GM21528 (cell line): ENCODE measurements around the gene CAGE1.
"Not testable (repeated sequence)": the region's sequence is repeated elsewhere in the genome, so short reads cannot be mapped to it uniquely, and the experiment has no call there.

Experiments used
- ATAC-seq: cut with Tn5 transposase; IDR thresholded peaks from one replicate; pipeline ENCODE4 v1.9.1; 2021; ENCODE audit warnings: mild to moderate bottlenecking, moderate library complexity; ENCODE audit not compliant: unreplicated experiment, low FRiP score

The CAGE1 gene

GRCh38 chr6:7410851-7411250, 21.3 kb upstream of the CAGE1 start:
- no peak for ATAC-seq

- ATAC-seq, result no peak
Observed at GRCh38 chr6:7409740-7410139, 20.2 kb upstream of the CAGE1 start.

GRCh38 chr6:7406743-7407142, 17.2 kb upstream of the CAGE1 start:
- ATAC-seq, result no peak

- no peak for ATAC-seq
Observed at GRCh38 chr6:7404546-7404945, 15.0 kb upstream of the CAGE1 start.

GRCh38 chr6:7402716-7403115, 13.2 kb upstream of the CAGE1 start:
- no peak for ATAC-seq

- no peak for ATAC-seq
Observed at GRCh38 chr6:7401075-7401474, 11.5 kb upstream of the CAGE1 start.

GRCh38 chr6:7392402-7392801, 2.9 kb upstream of the CAGE1 start:
- no peak for ATAC-seq

- no peak for ATAC-seq
Observed at GRCh38 chr6:7391151-7391550, 1.6 kb upstream of the CAGE1 start.

- ATAC-seq, result peak; percentile 13
Observed at GRCh38 chr6:7390226-7390878, 810 bp upstream of the CAGE1 start.

- no peak for ATAC-seq
Observed at GRCh38 chr6:7389162-7389450, 436 bp downstream of the CAGE1 start.

- no peak for ATAC-seq
Observed at GRCh38 chr6:7381092-7381491, 8.4 kb downstream of the CAGE1 start.

- ATAC-seq, result no peak
Observed at GRCh38 chr6:7378740-7379139, 10.8 kb downstream of the CAGE1 start.

GRCh38 chr6:7377961-7378360, 11.6 kb downstream of the CAGE1 start:
- no peak for ATAC-seq

- no peak for ATAC-seq
Observed at GRCh38 chr6:7373739-7374138, 15.8 kb downstream of the CAGE1 start.

GRCh38 chr6:7367408-7367807, 22.1 kb downstream of the CAGE1 start:
- no peak for ATAC-seq

GRCh38 chr6:7351916-7352315, 37.6 kb downstream of the CAGE1 start:
- not testable (repeated sequence) for ATAC-seq

- not testable (repeated sequence) for ATAC-seq
Observed at GRCh38 chr6:7350591-7350990, 39.0 kb downstream of the CAGE1 start.

- not testable (repeated sequence) for ATAC-seq
Observed at GRCh38 chr6:7347551-7347997, 42.0 kb downstream of the CAGE1 start.

GRCh38 chr6:7344773-7345450, 44.6 kb downstream of the CAGE1 start:
- not testable (repeated sequence) for ATAC-seq

GRCh38 chr6:7343546-7344475, 45.7 kb downstream of the CAGE1 start:
- ATAC-seq, result no peak

GRCh38 chr6:7341989-7342742, 47.4 kb downstream of the CAGE1 start:
- ATAC-seq, result no peak
